Measurements from ENCODE around the gene IL17RA.
A peak's percentile ranks its signal among the peaks of the same experiment; 100 is the strongest.

DNA sequence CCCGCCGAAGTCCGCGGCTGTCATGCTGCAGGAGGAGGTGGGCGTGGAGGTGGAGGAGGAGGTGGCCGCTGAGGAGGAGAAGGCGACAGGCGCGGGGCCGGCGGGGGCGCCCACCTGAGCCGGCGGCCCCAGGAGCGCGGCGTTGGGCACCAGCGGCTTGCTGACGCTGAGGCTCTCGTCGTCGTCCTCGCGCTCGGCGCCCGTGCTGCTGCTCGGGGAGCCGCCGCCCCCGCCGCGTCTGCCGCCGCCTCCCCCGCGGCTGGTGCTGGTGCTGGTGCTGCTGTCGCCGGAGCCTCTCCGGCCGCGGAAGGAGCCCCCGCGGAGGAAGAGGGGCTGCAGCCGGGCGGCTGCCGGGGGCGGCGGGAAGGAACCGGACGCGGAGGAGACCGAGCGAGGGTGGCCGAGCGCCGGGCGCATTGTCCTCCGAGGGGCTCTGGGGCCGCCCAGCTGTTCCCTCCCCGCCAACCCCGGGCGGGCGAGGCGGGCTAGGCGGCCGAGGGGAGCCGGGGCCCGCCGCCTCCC is 36.0 kb downstream of the IL17RA start:
- TF ChIP-seq FOS (IDR thresholded peaks at IDR 0.05; ENCODE audit: borderline replicate concordance, insufficient read depth, low read length), result no peak
- TF ChIP-seq POLR2A (IDR thresholded peaks at IDR 0.05; ENCODE audit: low read depth, low read length), result no peak
- no peak for TF ChIP-seq CTCF (IDR thresholded peaks at IDR 0.05; ENCODE audit: extremely low read depth in 1 of 2, insufficient read depth in 1 of 2, low read depth in 1 of 2, low read length in 2 of 2)
- TF ChIP-seq, protein P1, sequence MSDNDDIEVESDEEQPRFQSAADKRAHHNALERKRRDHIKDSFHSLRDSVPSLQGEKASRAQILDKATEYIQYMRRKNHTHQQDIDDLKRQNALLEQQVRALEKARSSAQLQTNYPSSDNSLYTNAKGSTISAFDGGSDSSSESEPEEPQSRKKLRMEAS (IDR thresholded peaks at IDR 0.05; ENCODE audit: insufficient read depth, insufficient read length), result no peak
- no peak for TF ChIP-seq POLR2AphosphoS5 (IDR thresholded peaks at IDR 0.05; ENCODE audit: insufficient read depth, low read depth, low read length)
- peak; percentile 8 for TF ChIP-seq EZH2 (IDR thresholded peaks at IDR 0.05; ENCODE audit: borderline replicate concordance, low read depth, low read length, severe bottlenecking)
